Kidney epithelial cell (primary cell): ENCODE measurements around the gene OR6K2. TPM values are rescaled to one million over a fixed set of nuclear protein-coding genes. Genes with fewer than 3 reads are reported as not detected.

Experiments
- DNase-seq: peaks from one replicate; pipeline ENCODE4 v3.0.0-alpha.2; 2010; ENCODE audit warnings: low read depth
- H3K27me3 ChIP-seq: 2 replicates; pipeline ENCODE4 v1.6.0; 2011; ENCODE audit warnings: low read length; ENCODE audit not compliant: control insufficient read depth, insufficient read depth
- H3K36me3 ChIP-seq: 2 replicates; pipeline ENCODE4 v1.5.1; 2011; ENCODE audit warnings: low read length; ENCODE audit not compliant: control insufficient read depth, insufficient read depth
- H3K4me3 ChIP-seq: 2 replicates; pipeline ENCODE4 v1.5.1; 2011; ENCODE audit warnings: low read depth, mild to moderate bottlenecking, control low read depth, low read length
- CTCF ChIP-seq: IDR thresholded peaks from 2 replicates; pipeline ENCODE4 v1.5.1; 2011; ENCODE audit warnings: mild to moderate bottlenecking, moderate library complexity, low read length, control low read depth, inconsistent platforms; ENCODE audit not compliant: insufficient read depth, poor library complexity, severe bottlenecking
- total RNA-seq: library from RNA; depleted of rRNA; stranded (reverse); fragments of >200 nt; gene quantifications from 2 replicates; pipeline ENCODE4 v1.2.3, GENCODE V29; 2015

The OR6K2 gene
- total RNA-seq, 1 donor from 2014 or later: not detected

- Histone ChIP-seq H3K36me3 (no peaks in the 10 kb centered on the region), H3K27me3 (peaks cover 2% of the 10 kb centered on the region), H3K4me3 (no peak overlapping the region)
- no peak for DNase-seq
- TF ChIP-seq CTCF: no peak
These were observed 28.2 kb upstream of the OR6K2 start for GRCh38 chr1:158728510-158729225.

GRCh38 chr1:158724442-158724841, 24.0 kb upstream of the OR6K2 start:
- Histone ChIP-seq H3K27me3 (peaks cover 2% of the 10 kb centered on the region), H3K4me3 (no peak overlapping the region), H3K36me3 (no peaks in the 10 kb centered on the region)
- TF ChIP-seq CTCF: no peak
- DNase-seq: no peak

- H3K36me3 ChIP-seq: no peaks in the 10 kb centered on the region
- peaks cover 2% of the 10 kb centered on the region for H3K27me3 ChIP-seq
- DNase-seq: no peak
- H3K4me3 ChIP-seq: no peak within 1 kb of the TSS
- TF ChIP-seq CTCF: no peak
These were observed 20.2 kb upstream of the OR6K2 start, which contains the start of gene OR6K3 for GRCh38 chr1:158720620-158721019. OR6K3 (minus strand) TSS chr1:158720720; CDS start chr1:158718115, 2,605 bp downstream.

- H3K27me3 ChIP-seq: peaks cover 2% of the 10 kb centered on the region
- TF ChIP-seq CTCF: no peak
- no peak overlapping the region for H3K4me3 ChIP-seq
- DNase-seq: no peak
- no peaks in the 10 kb centered on the region for H3K36me3 ChIP-seq
These were observed 19.2 kb upstream of the OR6K2 start for GRCh38 chr1:158719664-158720063.

GRCh38 chr1:158717344-158717743, 16.9 kb upstream of the OR6K2 start:
- H3K36me3 ChIP-seq: no peaks in the 10 kb centered on the region
- no peaks in the 10 kb centered on the region for H3K27me3 ChIP-seq
- no peak for TF ChIP-seq CTCF
- H3K4me3 ChIP-seq: no peak overlapping the region
- DNase-seq: no peak

- TF ChIP-seq CTCF: no peak
- no peak for DNase-seq
- Histone ChIP-seq H3K27me3 (no peaks in the 10 kb centered on the region), H3K4me3 (no peak overlapping the region), H3K36me3 (no peaks in the 10 kb centered on the region)
These were observed 15.9 kb upstream of the OR6K2 start for GRCh38 chr1:158716335-158716734.
